ENCODE measurements around the gene SFPQ. TPM values are rescaled to one million over a fixed set of nuclear protein-coding genes. Genes with fewer than 3 reads are reported as not detected.
"Not testable (repeated sequence)": the region's sequence is repeated elsewhere in the genome, so short reads cannot be mapped to it uniquely, and the experiment has no call there.

The SFPQ gene
- total RNA-seq, 1 donor from 2014 or later: 205 TPM

GRCh38 chr1:35143737-35144508 is 49.0 kb downstream of the SFPQ start:
- DNase-seq (ENCODE audit: low spot score): no peak

GRCh38 chr1:35142728-35143127 is 50.2 kb downstream of the SFPQ start:
- DNase-seq (ENCODE audit: low spot score): not testable (repeated sequence)

GRCh38 chr1:35142294-35142693 is 50.7 kb downstream of the SFPQ start:
- DNase-seq (ENCODE audit: low spot score): not testable (repeated sequence)

- DNase-seq (ENCODE audit: low spot score): not testable (repeated sequence)
These were observed 55.4 kb downstream of the SFPQ start for GRCh38 chr1:35137590-35137989.

- no peak for DNase-seq (ENCODE audit: low spot score)
These were observed 56.2 kb downstream of the SFPQ start for GRCh38 chr1:35136780-35137179.

Other genes with a start within 250 kb of the SFPQ start
- gene TMEM35B, start 207.8 kb downstream of the SFPQ start, total RNA-seq: 37.2 TPM
- 18.0 TPM for gene ZMYM6, start 161.2 kb downstream of the SFPQ start, total RNA-seq
- gene ZMYM1, start 113.8 kb downstream of the SFPQ start, total RNA-seq: 9.5 TPM
- 49.0 TPM for gene ZMYM4, start 75.6 kb upstream of the SFPQ start, total RNA-seq